HG03103 (cell line): ENCODE results near the gene NUDT3.
"Not testable (repeated sequence)": the region's sequence is repeated elsewhere in the genome, so short reads cannot be mapped to it uniquely, and the experiment has no call there.

Experiments used
- ATAC-seq: cut with Tn5 transposase; IDR thresholded peaks from one replicate; pipeline ENCODE4 v1.9.1; 2021; ENCODE audit warnings: low read depth; ENCODE audit not compliant: unreplicated experiment

NUDT3 gene

DNA sequence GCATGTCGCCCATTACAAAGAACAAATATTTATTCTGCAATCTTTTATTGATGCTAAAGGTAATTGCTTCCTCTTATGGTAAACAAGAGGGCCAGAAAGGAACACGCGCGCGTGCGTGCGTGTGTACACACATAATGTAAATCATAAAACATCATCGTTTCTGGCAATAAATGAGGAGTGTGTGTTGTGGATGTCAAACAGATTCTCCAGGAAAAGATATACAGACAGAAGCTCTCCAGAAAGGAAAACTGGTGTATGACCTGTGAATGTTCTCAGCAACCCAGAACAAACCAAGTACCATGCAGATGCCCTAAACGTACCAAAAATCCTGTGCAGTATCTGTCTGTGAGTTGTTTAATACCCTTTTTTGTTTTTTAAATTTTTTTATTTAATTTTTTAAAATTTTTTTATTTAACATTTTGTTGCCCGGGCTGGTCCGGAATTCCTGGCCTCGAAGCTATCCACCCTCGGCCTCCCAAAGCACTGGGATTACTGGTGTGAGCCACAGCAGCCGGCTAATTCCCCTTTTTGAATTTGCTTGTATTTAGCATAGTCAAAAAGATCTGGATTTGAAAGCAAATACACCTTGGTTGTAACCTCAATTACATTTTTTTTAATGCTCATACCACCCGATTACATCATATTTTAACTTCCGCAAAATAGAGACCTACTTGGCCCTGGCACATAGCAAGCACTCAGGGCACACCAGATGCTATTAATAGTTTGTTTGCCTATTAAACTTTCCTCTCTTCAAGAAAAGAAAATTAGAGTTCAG, 909 bp upstream of the NUDT3 start:
- no peak for ATAC-seq

DNA sequence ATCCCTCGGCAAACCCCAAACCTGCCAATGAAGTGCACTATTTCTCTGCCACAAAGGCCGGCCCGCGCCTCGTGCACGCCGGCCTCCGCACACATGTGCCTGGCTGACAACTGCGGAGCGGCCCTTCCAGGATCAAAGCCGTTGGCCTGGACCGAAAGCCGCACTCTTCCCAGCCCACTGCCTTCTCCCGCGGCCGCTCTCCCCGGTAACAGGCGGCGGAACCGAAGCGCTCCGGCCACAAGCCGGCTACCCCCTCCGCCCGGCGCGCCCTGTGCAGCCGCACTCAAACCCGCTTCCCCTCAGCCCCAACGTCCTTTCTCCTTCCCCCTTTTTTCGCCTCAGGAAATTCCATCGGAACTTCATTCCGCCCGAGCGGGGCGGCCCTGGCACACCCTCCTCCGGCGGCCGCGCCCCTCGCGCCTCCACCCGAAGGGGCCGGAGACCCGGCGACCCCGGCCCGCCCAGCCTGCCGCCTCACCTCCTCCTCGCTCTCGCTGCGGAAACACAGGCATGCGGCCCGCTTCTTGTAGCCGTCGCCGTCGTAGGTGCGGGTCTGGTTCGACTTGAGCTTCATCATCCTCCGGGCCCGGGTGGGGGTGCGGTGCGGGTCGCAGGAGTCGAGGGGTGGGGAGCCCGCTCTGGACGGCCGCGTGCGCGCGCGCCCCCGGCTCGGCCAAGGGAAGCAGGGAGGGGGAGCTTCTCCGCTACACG, 528 bp downstream of the NUDT3 start:
- ATAC-seq = no peak

DNA sequence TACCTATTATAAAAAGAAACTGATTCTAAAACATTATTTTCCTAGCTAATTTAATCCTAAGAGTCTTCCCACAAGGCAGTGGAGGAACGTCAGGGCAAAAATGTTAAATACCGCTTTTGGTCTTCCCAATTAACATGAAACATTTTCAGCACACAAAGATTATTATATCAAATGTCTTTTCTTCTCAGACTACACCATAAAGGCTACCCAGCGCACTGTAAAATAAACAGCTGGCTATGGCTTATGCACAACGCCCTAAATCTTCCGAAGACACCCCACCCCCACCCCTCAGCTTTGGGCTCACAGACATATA, 1.0 kb downstream of the NUDT3 start:
- ATAC-seq = no peak

DNA sequence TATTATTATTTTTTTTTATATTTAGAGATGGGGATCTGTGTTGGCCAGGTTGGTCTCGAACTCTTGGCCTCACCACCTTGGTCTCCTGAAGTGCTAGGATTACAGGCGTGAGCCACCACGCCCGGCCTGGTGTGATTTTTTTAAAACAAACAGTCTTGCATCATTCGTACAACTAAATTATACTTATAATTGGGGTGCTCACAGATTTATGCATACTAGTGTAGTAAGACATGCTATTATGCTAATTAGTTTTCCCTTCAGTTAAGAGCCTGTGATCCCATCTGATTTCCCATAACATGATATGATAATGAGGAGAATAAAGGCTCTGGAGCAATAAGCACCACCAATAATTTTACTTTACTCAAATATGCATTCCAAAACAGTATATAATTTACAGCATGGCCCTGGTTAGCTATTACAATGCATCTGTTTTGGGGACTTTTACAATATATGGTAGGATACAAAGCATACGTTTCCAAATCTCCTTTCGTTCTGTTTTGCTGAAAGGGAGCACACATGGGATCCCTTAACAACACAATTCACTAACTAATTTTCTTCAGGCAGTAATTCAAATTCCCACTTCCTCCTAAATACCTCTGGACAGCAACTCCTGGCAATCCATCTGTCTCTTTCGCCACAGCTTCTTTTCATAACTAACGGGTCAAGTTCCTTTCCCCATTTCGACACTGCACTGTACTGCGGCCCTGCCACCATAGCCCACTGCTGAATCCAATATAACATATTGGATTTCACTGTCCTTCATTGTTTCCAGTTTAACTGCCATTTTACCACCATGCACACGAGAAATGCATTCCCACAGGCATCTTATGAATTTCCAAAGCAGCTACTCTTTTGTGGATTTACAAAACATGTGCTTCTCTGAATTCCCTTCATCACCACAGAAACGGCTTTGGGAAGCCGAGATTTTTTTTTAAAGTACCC, 1.7 kb downstream of the NUDT3 start:
- ATAC-seq = no peak

DNA sequence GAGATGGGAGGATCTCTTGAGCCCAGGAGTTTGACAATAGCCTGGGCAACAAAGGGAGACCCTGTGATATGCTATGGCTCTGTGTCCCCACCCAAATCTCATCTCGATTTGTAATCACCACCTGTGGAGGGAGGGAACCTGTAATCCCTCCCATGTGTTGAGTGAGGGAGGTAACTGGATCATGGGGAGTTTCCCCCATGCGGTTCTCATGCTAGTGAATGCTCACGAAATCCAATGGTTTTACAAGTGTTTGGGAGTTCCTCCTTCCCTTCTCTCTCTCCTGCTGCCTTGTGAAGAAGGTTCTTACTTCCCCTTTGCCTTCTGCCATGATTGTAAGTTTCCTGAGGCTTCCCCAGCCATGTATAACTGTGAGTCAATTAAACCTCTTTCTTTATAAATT, 3.4 kb downstream of the NUDT3 start:
- no peak for ATAC-seq

DNA sequence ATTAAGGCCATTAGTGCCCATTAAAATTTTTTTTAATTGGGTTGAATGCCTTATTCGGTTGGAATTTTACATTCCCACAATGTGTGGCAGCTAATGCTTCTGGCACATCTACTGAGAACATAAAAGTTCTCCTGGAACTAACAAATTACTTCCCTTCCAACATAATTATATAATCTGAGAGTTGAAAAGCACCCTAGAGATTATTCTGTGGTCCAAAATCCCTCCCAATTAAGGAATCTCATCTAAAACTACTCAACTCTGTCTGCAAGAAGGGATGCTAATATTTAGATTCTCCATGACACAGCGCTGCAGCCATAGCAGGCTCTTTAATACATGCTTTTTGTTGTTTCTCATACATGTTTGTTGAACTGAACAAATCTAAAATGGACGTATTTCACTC, 4.0 kb downstream of the NUDT3 start:
- no peak for ATAC-seq

DNA sequence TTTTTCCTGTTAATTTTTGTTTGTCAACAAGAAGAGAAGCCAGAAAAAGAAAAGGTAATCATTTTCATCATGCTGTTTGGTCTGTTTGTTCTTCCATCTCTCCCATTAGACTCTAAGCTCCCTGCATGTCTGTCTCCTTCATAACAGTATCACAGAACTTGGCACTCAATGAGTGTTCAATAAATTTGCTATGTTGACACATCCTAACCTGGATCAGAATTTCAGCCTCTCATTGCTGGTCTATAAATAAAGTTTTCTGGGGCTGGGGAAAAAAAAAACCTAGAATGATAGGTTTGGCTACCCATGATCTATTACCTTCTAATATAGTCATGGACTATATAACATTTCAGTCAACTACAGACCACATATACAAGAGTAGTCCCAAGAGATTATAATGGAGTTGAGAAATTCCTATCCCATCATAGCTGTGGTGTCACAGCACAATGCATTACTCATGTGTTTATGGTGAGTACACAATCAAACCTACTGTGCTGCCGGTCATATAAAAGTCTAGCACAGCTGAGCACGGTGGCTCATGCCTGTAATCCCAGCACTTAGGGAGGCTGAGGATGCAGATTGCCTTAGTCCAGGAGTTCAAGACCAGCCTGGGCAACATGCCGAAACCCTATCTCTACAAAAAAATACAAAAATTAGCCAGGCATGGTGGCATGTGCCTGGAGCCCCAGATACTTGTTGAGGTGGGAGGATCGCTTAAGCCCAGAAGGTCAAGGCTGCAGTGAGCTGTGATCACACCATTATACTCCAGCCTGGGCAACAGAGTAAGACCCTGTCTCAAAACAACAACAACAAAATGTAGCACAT, 5.9 kb downstream of the NUDT3 start:
- ATAC-seq = no peak

DNA sequence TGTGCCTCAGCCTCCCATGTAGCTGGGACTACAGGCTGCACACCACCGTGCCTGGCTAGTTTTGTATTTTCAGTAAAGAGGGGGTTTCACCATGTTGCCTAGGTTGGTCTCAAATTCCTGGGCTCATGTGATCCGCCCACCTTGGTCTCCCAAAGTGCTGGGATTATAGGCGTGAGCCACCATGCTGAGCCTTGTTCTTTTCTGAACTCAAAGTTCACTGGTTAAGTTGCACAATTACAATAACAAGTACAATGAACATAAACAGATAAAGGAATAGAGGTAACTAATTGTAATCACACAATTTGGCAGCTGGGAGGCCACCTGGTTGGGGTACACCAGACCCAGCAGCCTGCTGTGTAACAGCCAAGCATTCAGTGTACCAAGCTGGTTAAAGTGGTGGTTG, 6.7 kb downstream of the NUDT3 start:
- ATAC-seq = no peak

DNA sequence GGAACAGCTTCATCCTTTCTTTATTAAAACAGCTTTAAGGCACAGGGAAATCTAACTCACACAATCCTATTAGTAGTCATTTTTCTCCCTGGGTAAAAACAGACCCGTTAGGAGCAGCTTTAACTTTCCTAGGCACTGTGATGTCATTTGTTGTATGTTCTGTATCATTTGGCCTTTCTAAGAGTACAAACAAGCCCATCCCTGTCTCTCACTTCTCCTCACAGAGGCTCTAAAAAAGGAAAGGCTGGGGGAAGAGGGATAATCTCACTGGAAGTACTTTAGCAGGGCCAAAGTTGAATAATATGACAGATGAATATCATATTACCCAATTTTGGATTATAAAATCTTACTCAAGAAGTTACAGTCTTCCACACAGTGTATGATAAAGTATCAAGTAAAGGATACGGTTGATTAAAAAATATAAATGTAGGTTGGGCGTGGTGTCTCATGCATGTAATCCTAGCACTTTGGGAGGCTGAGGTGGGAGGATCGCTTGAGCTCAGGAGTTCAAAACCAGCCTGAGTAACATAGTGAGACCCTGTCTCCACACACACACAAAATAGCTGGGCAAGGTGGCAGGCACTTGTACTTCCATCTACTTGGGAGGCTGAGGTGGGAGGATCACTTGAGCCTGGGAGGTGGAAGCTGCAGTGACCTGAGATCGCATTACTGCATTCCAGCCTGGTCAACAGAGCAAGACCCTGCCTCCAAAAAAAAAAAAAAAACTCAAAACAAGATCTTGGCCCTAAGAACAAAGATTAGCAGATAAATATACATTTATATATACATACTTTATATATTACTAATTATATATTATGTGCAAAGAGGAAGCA, 7.9 kb downstream of the NUDT3 start:
- no peak for ATAC-seq

DNA sequence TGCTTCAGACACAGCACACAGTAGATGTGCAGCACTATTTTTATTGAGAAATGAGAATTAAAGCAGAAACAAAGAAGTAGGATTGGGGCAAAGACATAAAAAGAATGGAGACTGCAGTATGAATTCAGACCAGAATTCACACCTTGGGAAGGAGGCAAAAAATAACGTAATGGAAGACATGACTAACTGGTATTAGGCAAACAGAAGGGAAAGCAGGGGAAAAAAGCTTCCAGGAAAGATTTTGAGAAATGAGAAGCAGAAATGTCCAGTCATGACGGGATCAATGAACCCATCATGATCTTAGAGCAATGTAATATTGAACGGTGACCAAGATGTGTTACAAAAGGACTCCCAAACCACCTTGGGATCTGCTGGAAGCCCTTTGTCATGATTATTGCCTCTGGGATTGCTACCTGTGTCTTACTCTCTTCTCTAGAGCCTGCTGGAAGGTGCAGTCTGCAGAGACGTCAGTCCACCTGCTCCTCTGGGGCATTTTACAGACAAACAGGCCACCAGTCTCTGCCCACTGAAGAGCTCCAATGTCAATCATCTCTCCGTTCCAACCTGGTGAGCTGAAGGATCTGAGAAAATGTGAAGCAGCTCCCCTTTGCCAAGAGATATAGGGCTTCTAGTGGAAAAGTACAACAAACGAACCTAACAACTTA, 8.7 kb downstream of the NUDT3 start:
- ATAC-seq = no peak

DNA sequence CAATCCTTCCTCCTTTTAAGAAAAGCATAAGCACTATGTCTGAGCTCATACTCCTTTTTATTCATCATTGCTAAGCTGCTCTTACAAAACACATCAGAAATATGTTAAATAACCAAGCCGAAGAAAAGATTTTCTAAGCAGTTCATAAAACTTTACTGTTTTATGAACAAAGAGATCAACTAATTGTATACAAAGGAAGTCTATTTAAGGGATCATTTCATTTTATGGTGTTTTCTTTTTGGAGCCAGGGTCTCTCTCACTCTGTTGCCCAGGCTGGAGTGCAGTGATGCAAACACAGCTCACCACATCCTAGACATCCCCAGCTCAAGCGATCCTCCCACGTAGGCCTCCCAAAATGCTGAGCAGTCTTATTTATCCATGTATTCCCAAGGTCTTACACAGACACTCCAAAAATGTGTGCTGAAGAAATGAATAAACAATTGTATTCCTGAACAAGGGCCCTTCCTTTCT, 9.3 kb downstream of the NUDT3 start:
- no peak for ATAC-seq

DNA sequence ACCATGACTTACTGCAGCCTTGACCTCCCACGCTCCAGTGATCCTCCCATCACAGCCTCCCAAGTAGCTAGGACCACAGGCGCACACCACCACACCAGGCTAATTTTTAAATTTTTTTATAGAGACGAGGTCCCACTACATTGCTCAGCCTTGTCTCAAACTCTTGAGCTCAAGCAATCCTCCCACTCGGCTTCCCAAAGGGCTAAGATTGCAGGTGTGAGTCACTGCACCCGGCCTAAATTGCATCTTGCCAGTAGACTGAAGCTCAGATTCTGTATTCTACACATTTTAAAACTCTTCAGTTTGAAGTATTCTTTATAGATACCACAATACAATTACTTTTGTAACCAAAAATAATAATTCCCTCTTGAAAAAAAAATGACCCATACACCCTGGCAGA, 11.4 kb downstream of the NUDT3 start:
- no peak for ATAC-seq

DNA sequence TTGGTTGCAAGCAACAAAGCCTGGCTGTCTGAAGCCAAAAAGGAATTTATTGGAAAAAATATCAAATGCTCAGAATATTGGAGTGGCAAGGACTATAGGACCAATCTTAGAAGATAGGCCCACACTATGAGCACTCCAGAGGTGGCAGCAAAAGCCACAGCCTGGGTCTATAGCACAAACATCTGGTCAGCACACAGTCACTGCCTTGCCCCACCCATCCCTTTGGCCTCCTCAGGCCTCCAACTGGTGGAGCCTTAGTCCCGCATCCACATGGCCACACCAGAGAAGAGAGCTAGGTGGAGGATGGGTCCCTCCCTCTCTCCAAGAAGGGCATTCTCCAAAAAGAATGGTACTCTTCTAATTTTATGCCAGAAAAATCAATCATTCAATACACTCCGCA, 14.0 kb downstream of the NUDT3 start:
- no peak for ATAC-seq

DNA sequence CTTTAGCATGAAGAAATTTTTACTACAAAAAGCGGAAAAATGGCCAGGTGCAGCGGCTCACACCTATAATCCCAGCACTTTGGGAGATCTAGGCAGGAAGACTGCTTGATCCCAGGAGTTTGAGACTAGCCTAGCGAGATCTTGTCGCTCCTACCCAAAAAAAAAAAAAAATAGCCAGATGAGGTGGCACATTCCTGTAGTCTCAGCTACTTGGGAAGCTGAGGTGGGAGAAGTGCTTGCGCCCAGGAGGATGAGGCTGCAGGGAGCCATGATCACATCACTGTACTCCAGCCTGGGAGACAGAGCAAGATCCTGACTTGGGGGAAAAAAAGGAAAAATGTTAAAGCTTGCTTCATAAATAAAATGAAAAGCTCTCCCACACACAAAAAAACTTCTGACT, 14.5 kb downstream of the NUDT3 start:
- ATAC-seq = no peak

DNA sequence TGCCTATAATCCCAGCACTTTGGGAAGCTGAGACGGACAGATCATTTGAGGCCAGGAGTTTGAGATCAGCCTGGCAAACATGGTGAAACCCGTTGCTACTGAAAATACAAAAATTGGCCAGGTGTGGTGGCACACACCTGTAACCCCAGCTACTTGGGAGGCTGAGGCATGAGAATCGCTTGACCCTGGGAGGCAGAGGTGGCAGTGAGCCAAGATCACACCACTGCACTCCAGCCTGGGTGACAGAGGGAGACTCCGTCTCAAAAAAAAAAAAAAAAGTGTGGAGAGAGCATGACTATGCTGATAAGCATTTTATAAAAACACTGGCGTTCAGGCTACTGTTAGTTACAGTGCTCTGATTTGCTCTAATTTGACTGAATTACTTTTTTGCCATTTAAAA, 14.9 kb downstream of the NUDT3 start:
- not testable (repeated sequence) for ATAC-seq

DNA sequence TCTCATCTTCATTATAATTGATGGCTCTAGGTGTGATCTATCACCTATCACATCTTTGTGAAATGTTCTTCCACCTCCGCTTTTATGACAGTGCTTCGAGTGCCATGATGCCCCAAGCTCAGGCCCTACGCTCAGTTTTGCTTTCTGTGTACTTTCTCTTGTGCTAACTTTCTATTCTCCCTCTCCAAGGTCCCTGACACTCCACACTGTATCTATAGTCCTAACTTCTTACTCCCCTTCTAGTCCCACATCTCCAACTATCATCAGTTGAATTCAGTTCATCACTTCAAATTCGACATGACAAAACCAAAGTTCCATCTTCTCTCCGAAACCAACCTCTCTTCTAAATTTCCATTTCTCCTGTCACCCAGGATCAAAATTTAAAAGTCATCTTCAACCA, 16.6 kb downstream of the NUDT3 start:
- ATAC-seq = no peak

DNA sequence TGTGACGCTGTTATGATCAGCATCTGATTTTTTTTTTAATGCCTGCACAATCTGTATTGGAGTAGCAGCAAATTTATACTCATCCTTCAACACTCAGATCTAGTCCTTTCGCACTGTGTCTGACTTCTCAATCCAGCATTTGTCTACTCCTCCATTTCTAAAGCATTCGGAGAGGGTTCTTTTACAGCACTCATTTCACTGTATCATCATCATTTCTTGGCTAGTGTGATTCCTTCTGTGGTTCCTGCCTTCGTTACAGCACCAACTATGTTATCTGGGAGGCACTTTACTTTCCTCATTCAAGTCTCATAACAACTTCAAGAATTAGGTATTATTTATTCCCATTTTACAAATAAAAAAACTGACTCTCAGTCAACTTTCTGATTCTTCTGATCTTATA, 18.0 kb downstream of the NUDT3 start:
- ATAC-seq = no peak

DNA sequence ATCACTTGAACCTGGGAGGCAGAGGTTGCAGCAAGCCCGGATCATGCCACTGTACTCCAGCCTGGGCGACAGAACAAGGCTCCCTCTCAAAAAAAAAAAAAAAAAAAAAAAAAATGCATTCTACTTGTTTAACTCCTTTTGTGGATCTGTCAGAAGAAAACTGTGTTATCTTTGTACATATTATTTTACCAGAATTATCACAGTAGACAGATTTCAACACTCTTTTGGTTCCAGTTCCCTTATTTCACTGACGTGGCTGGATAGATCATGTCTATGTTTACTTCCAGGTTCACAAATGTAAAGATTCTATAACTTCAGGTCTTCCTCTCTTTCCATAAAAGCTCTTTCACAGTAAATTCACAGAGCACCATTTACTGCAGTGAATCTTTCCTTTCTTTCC, 18.4 kb downstream of the NUDT3 start:
- ATAC-seq = no peak

DNA sequence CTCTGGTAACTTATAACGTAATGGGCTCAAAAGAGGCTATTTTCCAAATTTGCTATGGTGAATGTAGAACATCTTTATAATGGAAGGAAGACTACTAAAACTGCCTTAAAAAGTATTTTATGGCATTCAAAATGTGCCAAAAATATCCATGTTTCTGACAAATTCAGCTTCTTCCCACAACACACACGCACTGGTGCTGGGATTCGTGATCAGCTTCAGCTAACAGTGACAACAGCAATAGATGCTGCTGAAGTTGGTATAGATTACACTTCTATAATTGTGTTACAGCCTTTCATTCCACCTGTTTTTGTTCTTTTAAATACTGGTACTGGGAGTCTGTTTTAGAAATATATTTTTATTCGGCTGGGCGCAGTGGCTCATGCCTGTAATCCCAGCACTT, 19.0 kb downstream of the NUDT3 start:
- no peak for ATAC-seq
